ENCODE results near the gene RAI1.
A peak's percentile ranks its signal among the peaks of the same experiment; 100 is the strongest.
"Not testable (repeated sequence)": the region's sequence is repeated elsewhere in the genome, so short reads cannot be mapped to it uniquely, and the experiment has no call there.

Gene RAI1

DNA sequence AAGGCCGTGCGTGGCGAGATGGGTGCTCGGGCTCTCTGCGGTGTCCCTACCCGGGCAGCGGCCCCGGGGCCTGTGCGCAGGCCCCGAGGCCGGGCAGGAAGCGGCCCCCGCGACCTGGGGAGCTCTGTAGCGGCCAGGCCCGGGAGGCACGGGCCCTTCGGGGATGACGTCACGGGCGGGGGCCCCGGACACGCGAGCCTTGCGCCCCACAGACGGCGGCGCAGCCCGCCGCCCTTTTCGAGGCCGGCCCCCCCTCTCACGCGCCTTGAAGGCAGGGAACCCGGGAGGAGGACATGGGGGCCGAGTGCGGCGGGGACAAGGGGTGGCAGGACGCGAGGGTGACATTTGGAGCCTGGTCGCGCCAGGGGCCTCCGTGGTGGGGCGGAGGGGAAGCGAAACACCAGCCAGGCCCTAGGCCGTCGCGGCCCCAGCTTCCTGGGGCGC lies 1.1 kb downstream of the RAI1 start:
- DNase-seq = peak; percentile 76 to 86
- TF ChIP-seq GATA1 (IDR thresholded peaks at IDR 0.05; ENCODE audit: low read depth, low read length) = no peak
- TF ChIP-seq POLR2A (IDR thresholded peaks at IDR 0.05; ENCODE audit: low read length) = no peak

DNA sequence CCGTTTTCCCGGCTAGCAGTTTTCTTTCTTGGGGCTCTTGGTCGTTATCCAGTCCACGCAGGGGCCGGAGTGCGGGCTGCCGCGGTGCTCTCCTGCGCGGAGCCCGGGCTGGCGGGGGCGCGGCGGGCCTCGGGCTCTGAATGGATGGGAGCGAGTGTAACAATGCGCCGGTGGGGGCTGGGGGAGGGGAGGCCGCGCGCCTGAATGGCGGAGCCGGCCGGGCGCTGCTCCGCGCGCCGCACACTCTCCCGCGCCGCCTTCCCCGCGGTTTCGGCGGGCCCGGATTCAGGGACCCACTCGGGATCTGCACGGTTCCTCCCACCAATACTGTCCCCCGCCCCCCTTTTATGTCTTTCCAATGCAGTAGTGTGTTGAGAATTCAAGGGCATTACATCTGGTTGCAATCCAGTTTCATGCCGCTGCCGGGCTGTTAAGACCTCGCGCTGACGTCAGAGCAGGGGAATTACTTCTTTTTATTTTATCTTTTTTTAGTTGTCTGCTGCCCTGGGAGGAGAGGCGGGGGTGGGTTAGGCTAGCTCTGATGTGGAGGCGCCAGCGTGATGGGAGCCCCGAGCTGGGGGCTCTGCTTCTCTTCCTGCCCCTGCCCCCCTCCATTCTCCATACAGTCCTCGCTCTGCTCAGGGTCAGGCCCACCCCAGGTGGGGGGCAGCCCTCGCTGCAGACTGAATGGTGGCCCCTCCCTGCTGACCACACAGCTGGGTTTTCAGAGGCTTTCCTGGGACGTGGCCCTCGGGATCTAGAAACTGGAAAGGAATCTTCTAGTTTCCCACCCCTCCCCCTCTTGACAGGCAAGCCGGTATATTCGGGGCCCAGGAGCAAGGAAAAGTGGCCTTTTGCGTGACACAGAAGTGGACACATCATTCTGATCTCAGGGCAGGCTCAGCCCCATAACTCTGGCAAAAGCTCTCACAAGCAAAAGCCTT lies 1.8 kb downstream of the RAI1 start:
- peak; percentile 83 to 91 for DNase-seq

GRCh38 chr17:17683710-17684365 lies 2.6 kb downstream of the RAI1 start:
- TF ChIP-seq POLR2A (IDR thresholded peaks at IDR 0.05; ENCODE audit: low read length) (no peak), GATA1 (IDR thresholded peaks at IDR 0.05; ENCODE audit: low read depth, low read length) (no peak)
- no peak for DNase-seq

More for the DNA sequence above, 1.8 kb downstream of the RAI1 start:
- TF ChIP-seq GATA1 (IDR thresholded peaks at IDR 0.05; ENCODE audit: low read depth, low read length) (no peak), POLR2A (IDR thresholded peaks at IDR 0.05; ENCODE audit: low read length) (peak; percentile 54)

DNA sequence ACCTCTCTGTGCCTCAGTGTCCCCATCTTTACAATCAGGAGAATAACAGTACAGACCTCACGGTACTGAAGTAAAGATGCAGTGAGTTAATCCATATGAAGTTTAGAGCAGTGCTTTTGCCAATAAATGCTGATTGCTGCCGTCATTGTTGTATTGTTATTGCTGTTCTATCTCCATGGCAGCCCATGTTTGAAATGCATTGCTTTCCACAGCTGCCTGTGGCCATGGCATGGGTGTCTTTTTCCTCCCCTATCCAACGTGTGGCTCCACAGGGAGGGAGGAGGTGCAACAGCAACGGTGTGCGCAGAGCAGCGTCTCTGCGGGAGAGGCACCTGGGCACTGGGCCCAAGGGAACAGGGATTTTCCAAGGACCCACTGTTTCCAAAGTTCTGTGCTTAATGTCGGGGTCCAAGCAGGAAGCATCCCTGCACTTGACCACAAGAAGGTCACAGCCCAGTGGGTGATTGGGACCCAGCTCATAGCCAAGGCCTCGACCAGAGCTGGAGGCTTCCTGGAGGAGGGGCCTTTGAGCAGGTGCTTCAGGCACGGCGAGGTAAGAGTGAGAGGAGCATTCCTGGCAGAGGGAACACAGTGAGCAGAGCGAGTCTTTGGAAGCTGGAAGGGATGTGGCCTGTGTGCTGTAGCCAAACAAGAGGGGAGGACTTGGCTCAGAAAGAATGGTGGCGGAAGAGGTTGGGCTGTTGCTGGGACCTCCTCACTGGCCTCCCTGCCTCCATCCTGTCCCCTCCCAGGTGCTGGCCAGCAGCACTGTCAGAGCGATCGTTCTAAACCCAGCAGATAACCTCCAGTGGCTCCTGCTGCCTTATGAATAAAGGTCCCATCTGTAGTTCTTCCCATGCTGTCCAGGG lies 3.9 kb downstream of the RAI1 start:
- TF ChIP-seq POLR2A (IDR thresholded peaks at IDR 0.05; ENCODE audit: low read length) (no peak), GATA1 (IDR thresholded peaks at IDR 0.05; ENCODE audit: low read depth, low read length) (no peak)

GRCh38 chr17:17685775-17686291 lies 4.6 kb downstream of the RAI1 start:
- TF ChIP-seq GATA1 (IDR thresholded peaks at IDR 0.05; ENCODE audit: low read depth, low read length) (no peak), POLR2A (IDR thresholded peaks at IDR 0.05; ENCODE audit: low read length) (peak; percentile 38)
- peak; percentile 59 to 71 for DNase-seq

More for the DNA sequence above, 3.9 kb downstream of the RAI1 start:
- peak in 1 of 2 experiments; percentile 24 for DNase-seq

- no peak for DNase-seq
- TF ChIP-seq GATA1 (IDR thresholded peaks at IDR 0.05; ENCODE audit: low read depth, low read length) (no peak), POLR2A (IDR thresholded peaks at IDR 0.05; ENCODE audit: low read length) (no peak)
Measured at GRCh38 chr17:17689312-17689711, 8.1 kb downstream of the RAI1 start.

DNA sequence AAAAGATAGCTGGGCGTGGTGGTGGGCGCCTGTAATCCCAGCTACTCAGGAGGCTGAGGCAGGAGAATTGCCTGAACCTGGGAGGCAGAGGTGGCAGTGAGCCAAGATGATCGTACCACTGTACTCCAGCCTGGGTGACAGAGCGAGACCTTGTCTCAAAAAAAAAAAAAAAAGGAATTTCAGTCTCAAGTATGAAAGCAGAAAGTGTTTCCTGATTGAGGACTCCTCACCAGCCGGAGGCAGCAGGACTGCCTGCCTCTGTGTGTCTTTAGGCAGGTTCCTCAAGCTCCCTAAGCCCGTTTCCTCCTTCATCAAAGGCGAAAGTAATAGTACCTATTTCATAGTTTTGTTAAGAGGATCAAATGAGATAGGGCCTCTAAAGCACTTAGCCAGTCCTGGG lies 9.0 kb downstream of the RAI1 start:
- not testable (repeated sequence) for DNase-seq

DNA sequence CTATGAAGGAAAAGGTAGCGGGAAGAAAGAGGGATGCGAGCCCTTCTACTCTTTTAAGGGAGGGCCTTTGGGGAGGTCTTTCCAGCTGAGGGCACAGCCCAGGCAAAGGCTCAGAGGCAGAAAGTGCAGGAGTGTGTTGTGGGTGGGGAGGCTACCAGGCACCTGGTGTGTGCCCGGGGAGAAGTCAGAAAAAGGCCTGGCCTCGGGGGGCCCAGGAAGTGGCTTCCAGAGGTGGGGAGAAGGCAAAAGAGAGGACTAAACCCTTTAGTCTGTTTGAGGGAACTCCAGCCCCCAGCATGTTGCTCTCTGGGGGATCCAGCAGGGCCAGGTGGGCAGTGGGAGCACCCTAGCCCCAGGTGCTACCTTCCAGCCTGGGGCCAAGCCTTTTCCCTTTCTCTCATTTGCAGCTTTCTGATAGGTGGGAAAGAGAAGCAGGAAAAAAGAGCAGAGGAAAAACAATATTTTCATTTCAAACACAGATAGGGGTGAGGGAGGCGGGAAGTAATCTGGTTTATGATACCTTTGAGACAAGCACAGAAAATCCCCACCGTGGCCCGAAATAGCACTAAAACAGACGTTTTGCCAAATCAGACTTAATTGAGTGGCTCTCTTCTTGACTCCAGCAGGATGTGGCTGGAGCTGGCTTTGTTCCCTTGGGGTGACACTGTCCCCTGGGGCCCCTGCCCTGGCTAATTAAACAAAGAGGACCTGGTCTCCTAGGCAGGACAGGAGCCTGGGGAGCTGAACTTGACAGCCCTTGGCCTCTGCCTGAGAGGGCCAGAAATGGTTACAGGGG lies 10.4 kb downstream of the RAI1 start:
- no peak for DNase-seq
- TF ChIP-seq GATA1 (IDR thresholded peaks at IDR 0.05; ENCODE audit: low read depth, low read length) (no peak), POLR2A (IDR thresholded peaks at IDR 0.05; ENCODE audit: low read length) (no peak)

GRCh38 chr17:17692353-17693252 lies 11.3 kb downstream of the RAI1 start:
- no peak for TF ChIP-seq GATA1 (IDR thresholded peaks at IDR 0.05; ENCODE audit: low read depth, low read length)
- TF ChIP-seq POLR2A (IDR thresholded peaks at IDR 0.05; ENCODE audit: low read length) = no peak
- DNase-seq = no peak

GRCh38 chr17:17693253-17694168 lies 12.3 kb downstream of the RAI1 start:
- DNase-seq = peak; percentile 50 to 61

More at GRCh38 chr17:17693253-17694168, 12.3 kb downstream of the RAI1 start:
- no peak for TF ChIP-seq POLR2A (IDR thresholded peaks at IDR 0.05; ENCODE audit: low read length)
- no peak for TF ChIP-seq GATA1 (IDR thresholded peaks at IDR 0.05; ENCODE audit: low read depth, low read length)

Data from erythroblast (primary cell).